Amniotic stem cell (primary cell): ENCODE data around the gene CAMTA1.

Experiments
- DNase-seq: peaks from one replicate; lab custom pipeline; 2025; lab: John Stamatoyannopoulos, UW

Gene CAMTA1

GRCh38 chr1:7658099-7658498 lies 872.8 kb downstream of the CAMTA1 start:
- no peak for DNase-seq

GRCh38 chr1:7659514-7659913 lies 874.3 kb downstream of the CAMTA1 start:
- no peak for DNase-seq

- no peak for DNase-seq
Observed at GRCh38 chr1:7663451-7664146, 878.3 kb downstream of the CAMTA1 start.

- DNase-seq: no peak
Observed at GRCh38 chr1:7664147-7664892, 879.1 kb downstream of the CAMTA1 start.

GRCh38 chr1:7664893-7665250 lies 879.6 kb downstream of the CAMTA1 start:
- DNase-seq: no peak

GRCh38 chr1:7666249-7666648 lies 881.0 kb downstream of the CAMTA1 start:
- DNase-seq: no peak

GRCh38 chr1:7667159-7667558 lies 881.9 kb downstream of the CAMTA1 start:
- no peak for DNase-seq

- peak; percentile 29 for DNase-seq
Observed at GRCh38 chr1:7667625-7668218, 882.5 kb downstream of the CAMTA1 start.

GRCh38 chr1:7669559-7670311 lies 884.5 kb downstream of the CAMTA1 start:
- DNase-seq: no peak

- no peak for DNase-seq
Observed at GRCh38 chr1:7670334-7671145, 885.3 kb downstream of the CAMTA1 start.

GRCh38 chr1:7671146-7671465 lies 885.9 kb downstream of the CAMTA1 start:
- no peak for DNase-seq

- DNase-seq: no peak
Observed at GRCh38 chr1:7671676-7672075, 886.4 kb downstream of the CAMTA1 start.

GRCh38 chr1:7672864-7673263 lies 887.6 kb downstream of the CAMTA1 start:
- DNase-seq: no peak

- DNase-seq: no peak
Observed at GRCh38 chr1:7674972-7675371, 889.7 kb downstream of the CAMTA1 start.

GRCh38 chr1:7675431-7676273 lies 890.4 kb downstream of the CAMTA1 start:
- no peak for DNase-seq

GRCh38 chr1:7676274-7676945 lies 891.2 kb downstream of the CAMTA1 start:
- DNase-seq: no peak

GRCh38 chr1:7677111-7677510 lies 891.9 kb downstream of the CAMTA1 start:
- no peak for DNase-seq

- DNase-seq: no peak
Observed at GRCh38 chr1:7677815-7678214, 892.6 kb downstream of the CAMTA1 start.

- DNase-seq: no peak
Observed at GRCh38 chr1:7678491-7679158, 893.4 kb downstream of the CAMTA1 start.
